Smooth muscle cell (in vitro differentiated cells): ENCODE data around the gene TRAF3. TPM values are rescaled to one million over a fixed set of nuclear protein-coding genes. Genes with fewer than 3 reads are reported as not detected.

Experiments
- DNase-seq: peaks from one replicate; lab custom pipeline; 2025; ENCODE audit not compliant: unreplicated experiment; lab: John Stamatoyannopoulos, UW
- H2AFZ ChIP-seq: fragments of 200-600 bp; sonication (generic); 2 replicates; pipeline ENCODE4 v1.6.0; 2016; ENCODE audit warnings: antibody characterized with exemption, low read depth, mild to moderate bottlenecking
- H3F3A ChIP-seq: fragments of 200-600 bp; sonication (generic); 2 replicates; pipeline ENCODE4 v1.6.0; 2017; ENCODE audit warnings: antibody characterized with exemption, low read depth
- H3K27ac ChIP-seq: fragments of 200-600 bp; sonication (generic); 2 replicates; pipeline ENCODE4 v1.5.1; 2016; ENCODE audit warnings: low read depth, mild to moderate bottlenecking
- H3K27me3 ChIP-seq: fragments of 200-600 bp; sonication (generic); 2 replicates; pipeline ENCODE4 v1.6.1; 2016; ENCODE audit warnings: low read depth, mild to moderate bottlenecking
- H3K36me3 ChIP-seq: fragments of 200-600 bp; sonication (generic); 2 replicates; pipeline ENCODE4 v1.5.1; 2016; ENCODE audit warnings: low read depth
- H3K4me1 ChIP-seq: fragments of 200-600 bp; sonication (generic); 2 replicates; pipeline ENCODE4 v1.5.1; 2016; ENCODE audit warnings: low read depth
- H3K4me2 ChIP-seq: fragments of 200-600 bp; sonication (generic); 2 replicates; pipeline ENCODE4 v1.6.0; 2016; ENCODE audit warnings: mild to moderate bottlenecking
- H3K4me3 ChIP-seq: fragments of 200-600 bp; sonication (generic); 2 replicates; pipeline ENCODE4 v1.5.1; 2016; ENCODE audit warnings: mild to moderate bottlenecking
- H3K79me2 ChIP-seq: fragments of 200-600 bp; sonication (generic); 2 replicates; pipeline ENCODE4 v1.6.0; 2016; ENCODE audit warnings: low read depth, mild to moderate bottlenecking
- H3K9ac ChIP-seq: fragments of 200-600 bp; sonication (generic); 2 replicates; pipeline ENCODE4 v1.6.0; 2016; ENCODE audit warnings: low read depth
- H3K9me3 ChIP-seq: fragments of 200-600 bp; sonication (generic); replicated peaks from 2 replicates; pipeline ENCODE4 v1.5.1; 2016; ENCODE audit warnings: low read depth
- H4K20me1 ChIP-seq: fragments of 200-600 bp; sonication (generic); 2 replicates; pipeline ENCODE4 v1.6.0; 2016; ENCODE audit warnings: low read depth
- whole genome bisulfite sequencing: methylation state at CpG from one replicate; pipeline ENCODE4 v1.1.7; 2016; ENCODE audit warnings: low lambda C conversion rate; 5-methylcytosine and 5-hydroxymethylcytosine counted together
- polyA plus RNA-seq: library from polyadenylated mRNA; unstranded; fragments of >200 nt; fragmentation: Nextera tagmentation; extraction: Ambion mirVana; gene quantifications from 2 replicates; pipeline ENCODE4 v1.2.1, GENCODE V29; 2016
- total RNA-seq: library from RNA; depleted of rRNA; stranded (reverse); fragments of >200 nt; gene quantifications from 2 replicates; pipeline ENCODE4 v1.2.3, GENCODE V29; 2014
- TF ChIP-seq, protein P1 (sequence below): fragments of 200-600 bp; sonication (generic); IDR thresholded peaks from 2 replicates; pipeline ENCODE4 v1.5.1; 2017; ENCODE audit warnings: borderline replicate concordance, mild to moderate bottlenecking, antibody characterized with exemption; ENCODE audit not compliant: insufficient read depth, poor library complexity, severe bottlenecking

Gene TRAF3
- total and polyA plus RNA-seq, 2 experiments from 2014 or later = 9.4 to 24.6 TPM

- Histone ChIP-seq H3K36me3 (no peaks in the 10 kb centered on the region), H3K4me2 (no peak overlapping the region), H3K4me1 (no peaks in the 10 kb centered on the region), H3K27me3 (no peaks in the 10 kb centered on the region), H3F3A (peaks cover 3% of the 10 kb centered on the region), H3K79me2 (peaks cover 61% of the 10 kb centered on the region), H3K9me3 (no peaks in the 10 kb centered on the region), H3K27ac (no peak overlapping the region), H4K20me1 (peaks cover 93% of the 10 kb centered on the region), H3K4me3 (no peak overlapping the region), H2AFZ (no peak overlapping the region), H3K9ac (no peak overlapping the region)
- WGBS = 97% methylated on average over 10 of the region's 10 CpGs
- DNase-seq = no peak
- TF ChIP-seq, protein P1, sequence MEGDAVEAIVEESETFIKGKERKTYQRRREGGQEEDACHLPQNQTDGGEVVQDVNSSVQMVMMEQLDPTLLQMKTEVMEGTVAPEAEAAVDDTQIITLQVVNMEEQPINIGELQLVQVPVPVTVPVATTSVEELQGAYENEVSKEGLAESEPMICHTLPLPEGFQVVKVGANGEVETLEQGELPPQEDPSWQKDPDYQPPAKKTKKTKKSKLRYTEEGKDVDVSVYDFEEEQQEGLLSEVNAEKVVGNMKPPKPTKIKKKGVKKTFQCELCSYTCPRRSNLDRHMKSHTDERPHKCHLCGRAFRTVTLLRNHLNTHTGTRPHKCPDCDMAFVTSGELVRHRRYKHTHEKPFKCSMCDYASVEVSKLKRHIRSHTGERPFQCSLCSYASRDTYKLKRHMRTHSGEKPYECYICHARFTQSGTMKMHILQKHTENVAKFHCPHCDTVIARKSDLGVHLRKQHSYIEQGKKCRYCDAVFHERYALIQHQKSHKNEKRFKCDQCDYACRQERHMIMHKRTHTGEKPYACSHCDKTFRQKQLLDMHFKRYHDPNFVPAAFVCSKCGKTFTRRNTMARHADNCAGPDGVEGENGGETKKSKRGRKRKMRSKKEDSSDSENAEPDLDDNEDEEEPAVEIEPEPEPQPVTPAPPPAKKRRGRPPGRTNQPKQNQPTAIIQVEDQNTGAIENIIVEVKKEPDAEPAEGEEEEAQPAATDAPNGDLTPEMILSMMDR = no peak
Measured at GRCh38 chr14:102817942-102818940, 41.0 kb downstream of the TRAF3 start.

GRCh38 chr14:102819176-102819628 is 42.0 kb downstream of the TRAF3 start:
- Histone ChIP-seq H3K27ac (no peak overlapping the region), H3K9me3 (no peaks in the 10 kb centered on the region), H3F3A (peaks cover 3% of the 10 kb centered on the region), H3K4me2 (no peak overlapping the region), H3K4me3 (no peak overlapping the region), H3K9ac (no peak overlapping the region), H4K20me1 (peaks cover 98% of the 10 kb centered on the region), H2AFZ (no peak overlapping the region), H3K27me3 (no peaks in the 10 kb centered on the region), H3K79me2 (peaks cover 65% of the 10 kb centered on the region), H3K4me1 (no peaks in the 10 kb centered on the region), H3K36me3 (no peaks in the 10 kb centered on the region)
- WGBS = 81% methylated on average over 9 of the region's 9 CpGs
- TF ChIP-seq, protein P1 = no peak
- no peak for DNase-seq

DNA sequence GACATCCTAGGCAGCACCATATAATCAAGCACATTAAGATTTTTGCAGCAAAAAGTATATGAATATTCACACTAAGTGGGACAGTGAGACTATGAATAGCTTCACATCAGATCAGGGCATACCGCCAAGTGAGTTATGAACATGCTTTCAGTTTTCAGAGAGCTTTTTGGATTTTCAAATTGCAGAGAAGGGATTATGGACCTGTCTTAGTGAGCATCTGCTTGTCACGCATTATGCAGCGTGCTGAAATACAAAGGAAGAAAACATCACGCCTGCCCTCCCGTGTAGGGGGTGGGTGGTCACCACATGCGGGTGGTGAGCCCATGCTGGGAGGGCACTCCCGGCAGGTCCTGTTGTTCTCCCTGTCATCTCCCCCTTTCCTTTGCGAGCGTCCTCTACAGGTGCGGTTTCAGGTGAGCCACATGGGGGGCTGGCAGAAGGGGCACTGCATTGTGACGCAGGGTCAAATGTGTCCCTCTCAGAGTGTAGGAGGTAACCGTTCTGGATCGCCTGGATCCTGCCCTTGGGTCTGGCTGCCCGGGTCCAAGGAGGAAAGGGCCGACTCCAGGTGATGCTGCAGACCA is 42.6 kb downstream of the TRAF3 start:
- H3K36me3 ChIP-seq = no peaks in the 10 kb centered on the region
- 96% methylated on average over 15 of the region's 15 CpGs for WGBS
- no peak for DNase-seq
- no peaks in the 10 kb centered on the region for H3K27me3 ChIP-seq
- H3K9ac ChIP-seq = no peak overlapping the region
- TF ChIP-seq, protein P1 = no peak
- no peak overlapping the region for H3K4me2 ChIP-seq
- H3F3A ChIP-seq = peaks cover 3% of the 10 kb centered on the region
- no peak overlapping the region for H2AFZ ChIP-seq
- H4K20me1 ChIP-seq = peaks cover 98% of the 10 kb centered on the region
- H3K4me1 ChIP-seq = peaks cover 4% of the 10 kb centered on the region
- peaks cover 65% of the 10 kb centered on the region for H3K79me2 ChIP-seq
- H3K27ac ChIP-seq = no peak overlapping the region
- no peak overlapping the region for H3K4me3 ChIP-seq
- no peaks in the 10 kb centered on the region for H3K9me3 ChIP-seq
